ENCODE results near the gene ANKRD13A. TPM values are rescaled to one million over a fixed set of nuclear protein-coding genes. Genes with fewer than 3 reads are reported as not detected.

Gene ANKRD13A
- total and polyA plus RNA-seq, 2 donors from 2014 or later, result 23.2 to 68.0 TPM

- H3K27me3 ChIP-seq (ENCODE audit: control insufficient read depth, insufficient read depth, low read length), result no peaks in the 10 kb centered on the region
- H3K9me3 ChIP-seq (ENCODE audit: control insufficient read depth in 2 of 3, insufficient read depth in 1 of 3, low read length in 3 of 3), result no peaks in the 10 kb centered on the region
- FAIRE-seq, result no peak
- H3K4me3 ChIP-seq (ENCODE audit: low read length in 3 of 3), result no peak overlapping the region
- no peak for DNase-seq
- peaks cover 0 to 26% (median 22%) of the 10 kb centered on the region in 3 donors for H3K36me3 ChIP-seq (ENCODE audit: control insufficient read depth in 2 of 3, insufficient read depth in 3 of 3, low read length in 3 of 3)
- TF ChIP-seq CTCF (IDR thresholded peaks at IDR 0.05; ENCODE audit: borderline replicate concordance, extremely low read depth, insufficient read depth), result no peak
- intact Hi-C loops (cut with DNase I), result no loop called here
- H3K9ac ChIP-seq (ENCODE audit: low read length in 3 of 3), result no peak overlapping the region
- H3K27ac ChIP-seq (ENCODE audit: low read depth in 2 of 2, low read length in 2 of 2), result no peak overlapping the region
- H3K4me1 ChIP-seq (ENCODE audit: control insufficient read depth in 2 of 3, insufficient read depth in 2 of 3, low read depth in 1 of 3, low read length in 3 of 3), result peaks cover 0 to 7% (median 0%) of the 10 kb centered on the region in 3 donors
Measured at GRCh38 chr12:110035534-110036104, 36.4 kb downstream of the ANKRD13A start.

GRCh38 chr12:110037315-110037714, 38.1 kb downstream of the ANKRD13A start:
- FAIRE-seq (no peak), DNase-seq (no peak)
- intact Hi-C loops (cut with DNase I), result no loop called here
- Histone ChIP-seq H3K27ac (ENCODE audit: low read depth in 2 of 2, low read length in 2 of 2) (no peak overlapping the region), H3K36me3 (ENCODE audit: control insufficient read depth in 2 of 3, insufficient read depth in 3 of 3, low read length in 3 of 3) (peaks cover 2 to 32% (median 25%) of the 10 kb centered on the region in 3 donors), H3K9ac (ENCODE audit: low read length in 3 of 3) (no peak overlapping the region), H3K4me3 (ENCODE audit: low read length in 3 of 3) (no peak overlapping the region), H3K27me3 (ENCODE audit: control insufficient read depth, insufficient read depth, low read length) (no peaks in the 10 kb centered on the region), H3K4me1 (ENCODE audit: control insufficient read depth in 2 of 3, insufficient read depth in 2 of 3, low read depth in 1 of 3, low read length in 3 of 3) (peaks cover 0 to 11% (median 1%) of the 10 kb centered on the region in 3 donors), H3K9me3 (ENCODE audit: control insufficient read depth in 2 of 3, insufficient read depth in 1 of 3, low read length in 3 of 3) (no peaks in the 10 kb centered on the region)
- no peak for TF ChIP-seq CTCF (IDR thresholded peaks at IDR 0.05; ENCODE audit: borderline replicate concordance, extremely low read depth, insufficient read depth)

GRCh38 chr12:110038741-110039084, 39.5 kb downstream of the ANKRD13A start:
- intact Hi-C loops (cut with DNase I), result no loop called here
- no peak for FAIRE-seq

More at GRCh38 chr12:110038741-110039084, 39.5 kb downstream of the ANKRD13A start:
- TF ChIP-seq CTCF (IDR thresholded peaks at IDR 0.05; ENCODE audit: borderline replicate concordance, extremely low read depth, insufficient read depth), result no peak
- H3K9ac ChIP-seq (ENCODE audit: low read length in 3 of 3), result no peak overlapping the region
- H3K27me3 ChIP-seq (ENCODE audit: control insufficient read depth, insufficient read depth, low read length), result no peaks in the 10 kb centered on the region
- H3K36me3 ChIP-seq (ENCODE audit: control insufficient read depth in 2 of 3, insufficient read depth in 3 of 3, low read length in 3 of 3), result peaks cover 2 to 32% (median 24%) of the 10 kb centered on the region in 3 donors
- H3K4me3 ChIP-seq (ENCODE audit: low read length in 3 of 3), result no peak overlapping the region
- no peak overlapping the region for H3K27ac ChIP-seq (ENCODE audit: low read depth in 2 of 2, low read length in 2 of 2)
- no peak for DNase-seq
- H3K4me1 ChIP-seq (ENCODE audit: control insufficient read depth in 2 of 3, insufficient read depth in 2 of 3, low read depth in 1 of 3, low read length in 3 of 3), result peaks cover 0 to 15% (median 4%) of the 10 kb centered on the region in 3 donors
- H3K9me3 ChIP-seq (ENCODE audit: control insufficient read depth in 2 of 3, insufficient read depth in 1 of 3, low read length in 3 of 3), result no peaks in the 10 kb centered on the region
